ENCODE results near the gene SLC16A4. TPM values are rescaled to one million over a fixed set of nuclear protein-coding genes. Genes with fewer than 3 reads are reported as not detected.
"Not testable (repeated sequence)": the region's sequence is repeated elsewhere in the genome, so short reads cannot be mapped to it uniquely, and the experiment has no call there.

Gene SLC16A4
- total and polyA plus RNA-seq, 2 of the 8 experiments (the other 6 are each of a cell fraction or from before 2014, with no cell fraction given) = 0.30 to 0.43 TPM

DNA sequence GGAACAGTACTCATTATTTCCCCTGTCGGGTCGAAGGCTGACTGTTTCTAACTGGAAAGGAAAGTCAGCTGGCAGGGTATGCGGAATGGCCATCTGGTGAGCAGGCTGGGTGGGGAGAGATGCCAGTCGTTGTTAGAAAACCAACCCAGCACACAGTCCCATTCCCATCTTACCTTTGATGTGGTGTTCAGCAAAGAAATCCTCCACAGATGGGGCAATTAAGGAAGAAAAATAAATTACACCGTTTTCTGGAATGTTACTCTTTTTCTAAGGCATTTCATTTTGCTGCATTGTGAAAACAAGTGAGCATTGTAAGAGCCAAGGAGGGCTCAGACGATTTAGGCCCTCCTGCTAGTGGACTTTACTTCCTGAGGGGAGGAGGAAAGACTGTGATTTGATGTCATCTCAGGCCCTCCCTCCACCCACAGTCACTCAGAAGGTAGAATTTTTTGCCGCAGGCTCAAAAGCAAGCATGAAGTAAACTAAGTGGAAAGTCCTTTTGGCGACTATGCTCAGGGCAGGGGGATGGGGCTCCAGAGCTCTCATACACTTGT lies at the start of gene SLC16A4 (continued):
- no peak for TF ChIP-seq GTF2F1 (IDR thresholded peaks at IDR 0.05; ENCODE audit: borderline replicate concordance, low read depth, low read length)
- no peak for TF ChIP-seq POU5F1 (IDR thresholded peaks at IDR 0.05; ENCODE audit: low read depth, low read length)
- no peak for TF ChIP-seq EZH2 (IDR thresholded peaks at IDR 0.05; ENCODE audit: low read depth, low read length, severe bottlenecking)

DNA sequence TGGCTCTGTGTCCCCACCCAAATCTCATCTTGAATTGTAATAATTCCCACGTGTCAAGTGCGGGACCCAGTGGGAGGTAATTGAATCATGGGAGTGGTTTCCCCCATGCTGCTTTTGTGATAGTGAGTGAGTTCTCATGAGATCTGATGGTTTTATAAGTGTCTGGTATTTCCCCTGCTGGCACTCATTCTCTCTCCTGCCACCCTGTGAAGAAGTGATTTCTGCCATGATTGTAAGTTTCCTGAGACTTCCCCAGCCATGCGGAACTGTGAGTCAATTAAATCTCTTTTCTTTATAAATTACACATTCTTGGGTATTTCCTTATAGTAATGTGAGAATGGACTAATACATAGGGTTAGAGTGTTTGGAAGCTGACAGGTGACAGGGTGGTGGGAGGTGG lies 49.0 kb upstream of the SLC16A4 start:
- not testable (repeated sequence) for H3K79me1 ChIP-seq (ENCODE audit: low read depth, low read length); H2BK15ac ChIP-seq (ENCODE audit: low read length); H3K4me2 ChIP-seq (ENCODE audit: insufficient read depth in 1 of 2, low read depth in 2 of 2, low read length in 2 of 2); H4K20me1 ChIP-seq (replicated peaks in 1 of 2; ENCODE audit: control insufficient read depth in 1 of 2, insufficient read depth in 2 of 2, low read length in 2 of 2); H2BK120ac ChIP-seq (replicated peaks; ENCODE audit: low read depth, low read length); H3K4me3 ChIP-seq (ENCODE audit: extremely low read depth in 1 of 4, insufficient read depth in 2 of 4, low read depth in 3 of 4, low read length in 4 of 4); H4K8ac ChIP-seq (ENCODE audit: extremely low read depth, insufficient read depth, low read length); H2BK12ac ChIP-seq (ENCODE audit: low read depth, low read length); H3K27me3 ChIP-seq (replicated peaks in 1 of 4; ENCODE audit: control insufficient read depth in 3 of 4, extremely low read depth in 1 of 4, insufficient read depth in 3 of 4, low read length in 3 of 4); H3K56ac ChIP-seq (replicated peaks; ENCODE audit: insufficient read length, low read depth, low read length); H3K4ac ChIP-seq (replicated peaks; ENCODE audit: insufficient read length, low read depth, low read length); H2BK5ac ChIP-seq (ENCODE audit: low read depth, low read length); H3K9me3 ChIP-seq (ENCODE audit: insufficient read depth in 2 of 2, low read depth in 1 of 2, low read length in 1 of 2); H3K23me2 ChIP-seq (ENCODE audit: low read depth, low read length); FAIRE-seq; H4K91ac ChIP-seq (replicated peaks; ENCODE audit: insufficient read length, low read length); H3K27ac ChIP-seq (ENCODE audit: low read depth, low read length); H2BK20ac ChIP-seq (ENCODE audit: low read length); H3K9ac ChIP-seq (replicated peaks in 1 of 4; ENCODE audit: extremely low read depth in 1 of 4, low read depth in 3 of 4, low read length in 3 of 4); H3K14ac ChIP-seq (ENCODE audit: insufficient read length); H3K23ac ChIP-seq (ENCODE audit: insufficient read length); H3K4me1 ChIP-seq (replicated peaks in 1 of 4; ENCODE audit: control insufficient read depth in 3 of 4, insufficient read depth in 4 of 4, low read length in 3 of 4); H3K18ac ChIP-seq (ENCODE audit: extremely low read depth, low read length); DNase-seq (ENCODE audit: low read depth in 1 of 2, low spot score in 2 of 2); H3K79me2 ChIP-seq (ENCODE audit: control insufficient read depth in 1 of 2, insufficient read depth in 2 of 2, low read length in 2 of 2); H3K36me3 ChIP-seq (ENCODE audit: control insufficient read depth in 2 of 4, insufficient read depth in 4 of 4, low read length in 3 of 4); H2AFZ ChIP-seq (ENCODE audit: low read length); H4K5ac ChIP-seq (ENCODE audit: insufficient read length, low read depth, low read length); H2AK5ac ChIP-seq (ENCODE audit: low read depth, low read length)
- WGBS, 2 experiments (ENCODE audit: extremely low coverage in 1 of 2, insufficient coverage in 1 of 2, insufficient read length in 1 of 2, insufficient replicate concordance in 2 of 2, low coverage in 1 of 2, low lambda C conversion rate in 2 of 2, missing lambda C conversion rate in 1 of 2) = 74% methylated on average over 3 of the region's 3 CpGs; no CpG with 5 or more reads in 1 of the 2 experiments
- CTCF ChIA-PET (ENCODE audit: partially characterized antibody) = interaction anchor here (1.2 to 35.1 kb wide), 5 partner anchors 10 to 127 kb away, joined by 3 to 828 read pairs (median 12); partner anchors contain the start of genes LAMTOR5 and PROK1
- POLR2A ChIA-PET (ENCODE audit: partially characterized antibody) = interaction anchor here (1.2 kb wide), 1 partner anchor 141 kb away, joined by 3 read pairs; no protein-coding TSS in a partner anchor

Data from H1 (cell line).